SK-N-SH treated with all-trans-retinoic acid at 6 μM for 48 hours (cell line): ENCODE measurements around the gene LARGE1.

ENCODE experiments used
- ATAC-seq: fragments of 200-7000 bp; cut with Tn5 transposase; 3 replicates; pipeline ENCODE4 v1.9.1; 2020; ENCODE audit warnings: mild to moderate bottlenecking, moderate library complexity
- ARNTL ChIP-seq: fragments of 450-650 bp; formaldehyde crosslinking; IDR thresholded peaks from 2 replicates; pipeline ENCODE4 v1.5.0; 2020; ENCODE audit warnings: low read depth, mild to moderate bottlenecking, moderate library complexity, borderline replicate concordance
- BACH2 ChIP-seq: fragments of 250-450 bp; sonication (Bioruptor Pico); IDR thresholded peaks from 2 replicates; pipeline ENCODE4 v1.9.0; 2021; ENCODE audit warnings: mild to moderate bottlenecking, borderline replicate concordance
- CSDC2 ChIP-seq: fragments of 250-450 bp; sonication (Bioruptor Pico); IDR thresholded peaks from 2 replicates; pipeline ENCODE4 v1.5.0; 2020; ENCODE audit warnings: mild to moderate bottlenecking, moderate library complexity
- ESRRG ChIP-seq: fragments of 250-450 bp; sonication (Bioruptor Pico); IDR thresholded peaks from 2 replicates; pipeline ENCODE4 v1.6.1; 2021; ENCODE audit warnings: mild to moderate bottlenecking
- GLIS3 ChIP-seq: fragments of 250-450 bp; sonication (Bioruptor Pico); IDR thresholded peaks from 2 replicates; pipeline ENCODE4 v1.5.0; 2020; ENCODE audit warnings: mild to moderate bottlenecking, moderate library complexity
- ISL1 ChIP-seq: fragments of 250-450 bp; sonication (Bioruptor Pico); IDR thresholded peaks from 2 replicates; pipeline ENCODE4 v2.1.2; 2022; ENCODE audit warnings: mild to moderate bottlenecking, moderate library complexity
- OSR1 ChIP-seq: fragments of 250-450 bp; sonication (Bioruptor Pico); IDR thresholded peaks from 2 replicates; pipeline ENCODE4 v1.8.0; 2022; ENCODE audit warnings: moderate library complexity, mild to moderate bottlenecking, inconsistent platforms
- PPARA ChIP-seq: fragments of 250-450 bp; sonication (Bioruptor Pico); IDR thresholded peaks from 2 replicates; pipeline ENCODE4 v1.5.0; 2020; ENCODE audit warnings: mild to moderate bottlenecking, borderline replicate concordance
- RARB ChIP-seq: fragments of 250-450 bp; sonication (Bioruptor Pico); IDR thresholded peaks from 2 replicates; pipeline ENCODE4 v1.8.0; 2021; ENCODE audit warnings: mild to moderate bottlenecking, moderate library complexity
- TCF4 ChIP-seq: fragments of 250-450 bp; sonication (Bioruptor Pico); IDR thresholded peaks from 2 replicates; pipeline ENCODE4 v1.8.0; 2021; ENCODE audit warnings: mild to moderate bottlenecking, moderate library complexity, borderline replicate concordance
- TOX ChIP-seq: fragments of 250-450 bp; sonication (Bioruptor Pico); IDR thresholded peaks from 2 replicates; pipeline ENCODE4 v1.8.0; 2021; ENCODE audit warnings: mild to moderate bottlenecking, moderate library complexity, borderline replicate concordance
- ZC3H10 ChIP-seq: fragments of 250-450 bp; sonication (Bioruptor Pico); IDR thresholded peaks from 2 replicates; pipeline ENCODE4 v1.5.1; 2021; ENCODE audit warnings: mild to moderate bottlenecking, moderate library complexity
- ZFP3 ChIP-seq: fragments of 250-450 bp; sonication (Bioruptor Pico); IDR thresholded peaks from 2 replicates; pipeline ENCODE4 v1.5.0; 2020; ENCODE audit warnings: mild to moderate bottlenecking, moderate library complexity
- ZFP30 ChIP-seq: fragments of 450-650 bp; formaldehyde crosslinking; IDR thresholded peaks from 2 replicates; pipeline ENCODE4 v1.5.0; 2022; ENCODE audit warnings: mild to moderate bottlenecking, moderate library complexity
- ZNF565 ChIP-seq: fragments of 450-650 bp; formaldehyde crosslinking; conservative IDR thresholded peaks from 2 replicates; pipeline ENCODE4 v1.5.0; 2020; ENCODE audit warnings: low read depth, mild to moderate bottlenecking, moderate library complexity
- ZNF70 ChIP-seq: fragments of 450-650 bp; formaldehyde crosslinking; IDR thresholded peaks from 2 replicates; pipeline ENCODE4 v1.5.0; 2020; ENCODE audit warnings: mild to moderate bottlenecking, moderate library complexity
- TF ChIP-seq, protein P1 (sequence below): fragments of 250-450 bp; sonication (Bioruptor Pico); IDR thresholded peaks from 2 replicates; pipeline ENCODE4 v1.5.1; 2020; ENCODE audit warnings: low read depth, mild to moderate bottlenecking, moderate library complexity
- TF ChIP-seq, protein P2 (sequence below): fragments of 250-450 bp; sonication (Bioruptor Pico); IDR thresholded peaks from 2 replicates; pipeline ENCODE4 v1.5.1; 2021; ENCODE audit warnings: mild to moderate bottlenecking, moderate library complexity
- TF ChIP-seq, protein P3 (sequence below): fragments of 250-450 bp; sonication (Bioruptor Pico); IDR thresholded peaks from 2 replicates; pipeline ENCODE4 v1.8.0; 2021; ENCODE audit warnings: low read depth, mild to moderate bottlenecking, moderate library complexity, borderline replicate concordance
- TF ChIP-seq, protein P4 (sequence below): fragments of 250-450 bp; sonication (Bioruptor Pico); IDR thresholded peaks from 2 replicates; pipeline ENCODE4 v1.5.0; 2020; ENCODE audit warnings: mild to moderate bottlenecking, moderate library complexity
- TF ChIP-seq, protein P5 (sequence below): fragments of 250-450 bp; sonication (Bioruptor Pico); IDR thresholded peaks from 2 replicates; pipeline ENCODE4 v1.8.0; 2020; ENCODE audit warnings: mild to moderate bottlenecking, moderate library complexity, borderline replicate concordance

The LARGE1 gene

DNA sequence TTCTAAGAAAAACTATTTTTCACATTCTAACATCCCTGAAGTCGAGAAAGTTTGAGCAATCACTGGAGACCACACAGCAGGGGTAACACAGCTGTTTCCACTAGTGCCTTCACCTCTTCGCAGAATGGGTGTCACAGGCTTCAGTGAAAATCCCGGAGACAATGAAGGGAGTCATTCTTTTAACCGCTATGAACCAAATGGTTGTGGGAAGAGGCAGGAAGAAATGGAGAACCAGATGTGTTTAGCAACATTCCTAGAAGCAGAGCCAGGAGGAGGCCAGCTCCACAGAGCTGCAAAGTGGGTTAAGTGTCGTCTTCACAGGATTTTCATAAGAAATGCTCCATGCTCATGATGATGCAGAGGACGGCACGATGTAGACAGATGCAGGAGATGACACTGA is 221.1 kb downstream of the LARGE1 start:
- TF ChIP-seq ZNF70: no peak
- no peak for TF ChIP-seq RARB (CRISPR knock-in tag)
- TF ChIP-seq TCF4: no peak
- TF ChIP-seq, protein P1, sequence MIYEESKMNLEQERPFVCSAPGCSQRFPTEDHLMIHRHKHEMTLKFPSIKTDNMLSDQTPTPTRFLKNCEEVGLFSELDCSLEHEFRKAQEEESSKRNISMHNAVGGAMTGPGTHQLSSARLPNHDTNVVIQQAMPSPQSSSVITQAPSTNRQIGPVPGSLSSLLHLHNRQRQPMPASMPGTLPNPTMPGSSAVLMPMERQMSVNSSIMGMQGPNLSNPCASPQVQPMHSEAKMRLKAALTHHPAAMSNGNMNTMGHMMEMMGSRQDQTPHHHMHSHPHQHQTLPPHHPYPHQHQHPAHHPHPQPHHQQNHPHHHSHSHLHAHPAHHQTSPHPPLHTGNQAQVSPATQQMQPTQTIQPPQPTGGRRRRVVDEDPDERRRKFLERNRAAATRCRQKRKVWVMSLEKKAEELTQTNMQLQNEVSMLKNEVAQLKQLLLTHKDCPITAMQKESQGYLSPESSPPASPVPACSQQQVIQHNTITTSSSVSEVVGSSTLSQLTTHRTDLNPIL (CRISPR knock-in tag): no peak
- no peak for TF ChIP-seq CSDC2 (CRISPR knock-in tag)
- no peak for TF ChIP-seq GLIS3 (CRISPR knock-in tag)
- ATAC-seq: no peak

DNA sequence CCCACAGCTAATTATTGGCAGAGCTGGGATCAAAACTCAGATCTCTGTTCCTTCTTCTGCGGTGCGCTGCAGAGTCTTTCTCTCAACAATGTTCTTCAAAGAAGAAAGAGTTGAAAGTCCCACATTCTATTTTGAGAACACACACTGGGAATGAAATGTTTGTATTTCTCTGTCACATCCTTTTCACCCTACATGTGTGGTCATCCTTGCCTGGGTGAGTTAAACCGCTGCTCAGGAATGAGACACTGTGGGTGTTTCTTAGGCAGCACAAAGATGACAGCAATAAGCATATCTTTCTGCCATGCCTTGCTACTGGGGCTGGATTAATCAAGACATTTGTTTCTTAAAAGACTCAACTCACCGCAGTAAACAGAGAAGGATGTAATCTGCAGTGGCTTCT is 222.6 kb downstream of the LARGE1 start:
- TF ChIP-seq RARB (CRISPR knock-in tag) (no peak), CSDC2 (CRISPR knock-in tag) (no peak), OSR1 (CRISPR knock-in tag) (no peak), BACH2 (no peak), ZNF565 (CRISPR knock-in tag) (no peak), ARNTL (CRISPR knock-in tag) (no peak), ESRRG (CRISPR knock-in tag) (no peak), TOX (CRISPR knock-in tag) (no peak), PPARA (CRISPR knock-in tag) (no peak), ZFP30 (CRISPR knock-in tag) (no peak), ZC3H10 (CRISPR knock-in tag) (no peak), TCF4 (no peak), ISL1 (CRISPR knock-in tag) (no peak)
- TF ChIP-seq, protein P2, sequence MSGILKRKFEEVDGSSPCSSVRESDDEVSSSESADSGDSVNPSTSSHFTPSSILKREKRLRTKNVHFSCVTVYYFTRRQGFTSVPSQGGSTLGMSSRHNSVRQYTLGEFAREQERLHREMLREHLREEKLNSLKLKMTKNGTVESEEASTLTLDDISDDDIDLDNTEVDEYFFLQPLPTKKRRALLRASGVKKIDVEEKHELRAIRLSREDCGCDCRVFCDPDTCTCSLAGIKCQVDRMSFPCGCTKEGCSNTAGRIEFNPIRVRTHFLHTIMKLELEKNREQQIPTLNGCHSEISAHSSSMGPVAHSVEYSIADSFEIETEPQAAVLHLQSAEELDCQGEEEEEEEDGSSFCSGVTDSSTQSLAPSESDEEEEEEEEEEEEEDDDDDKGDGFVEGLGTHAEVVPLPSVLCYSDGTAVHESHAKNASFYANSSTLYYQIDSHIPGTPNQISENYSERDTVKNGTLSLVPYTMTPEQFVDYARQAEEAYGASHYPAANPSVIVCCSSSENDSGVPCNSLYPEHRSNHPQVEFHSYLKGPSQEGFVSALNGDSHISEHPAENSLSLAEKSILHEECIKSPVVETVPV (CRISPR knock-in tag): no peak
- TF ChIP-seq, protein P3, sequence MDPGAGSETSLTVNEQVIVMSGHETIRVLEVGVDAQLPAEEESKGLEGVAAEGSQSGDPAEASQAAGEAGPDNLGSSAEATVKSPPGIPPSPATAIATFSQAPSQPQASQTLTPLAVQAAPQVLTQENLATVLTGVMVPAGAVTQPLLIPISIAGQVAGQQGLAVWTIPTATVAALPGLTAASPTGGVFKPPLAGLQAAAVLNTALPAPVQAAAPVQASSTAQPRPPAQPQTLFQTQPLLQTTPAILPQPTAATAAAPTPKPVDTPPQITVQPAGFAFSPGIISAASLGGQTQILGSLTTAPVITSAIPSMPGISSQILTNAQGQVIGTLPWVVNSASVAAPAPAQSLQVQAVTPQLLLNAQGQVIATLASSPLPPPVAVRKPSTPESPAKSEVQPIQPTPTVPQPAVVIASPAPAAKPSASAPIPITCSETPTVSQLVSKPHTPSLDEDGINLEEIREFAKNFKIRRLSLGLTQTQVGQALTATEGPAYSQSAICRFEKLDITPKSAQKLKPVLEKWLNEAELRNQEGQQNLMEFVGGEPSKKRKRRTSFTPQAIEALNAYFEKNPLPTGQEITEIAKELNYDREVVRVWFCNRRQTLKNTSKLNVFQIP (CRISPR knock-in tag): no peak
- TF ChIP-seq, protein P4, sequence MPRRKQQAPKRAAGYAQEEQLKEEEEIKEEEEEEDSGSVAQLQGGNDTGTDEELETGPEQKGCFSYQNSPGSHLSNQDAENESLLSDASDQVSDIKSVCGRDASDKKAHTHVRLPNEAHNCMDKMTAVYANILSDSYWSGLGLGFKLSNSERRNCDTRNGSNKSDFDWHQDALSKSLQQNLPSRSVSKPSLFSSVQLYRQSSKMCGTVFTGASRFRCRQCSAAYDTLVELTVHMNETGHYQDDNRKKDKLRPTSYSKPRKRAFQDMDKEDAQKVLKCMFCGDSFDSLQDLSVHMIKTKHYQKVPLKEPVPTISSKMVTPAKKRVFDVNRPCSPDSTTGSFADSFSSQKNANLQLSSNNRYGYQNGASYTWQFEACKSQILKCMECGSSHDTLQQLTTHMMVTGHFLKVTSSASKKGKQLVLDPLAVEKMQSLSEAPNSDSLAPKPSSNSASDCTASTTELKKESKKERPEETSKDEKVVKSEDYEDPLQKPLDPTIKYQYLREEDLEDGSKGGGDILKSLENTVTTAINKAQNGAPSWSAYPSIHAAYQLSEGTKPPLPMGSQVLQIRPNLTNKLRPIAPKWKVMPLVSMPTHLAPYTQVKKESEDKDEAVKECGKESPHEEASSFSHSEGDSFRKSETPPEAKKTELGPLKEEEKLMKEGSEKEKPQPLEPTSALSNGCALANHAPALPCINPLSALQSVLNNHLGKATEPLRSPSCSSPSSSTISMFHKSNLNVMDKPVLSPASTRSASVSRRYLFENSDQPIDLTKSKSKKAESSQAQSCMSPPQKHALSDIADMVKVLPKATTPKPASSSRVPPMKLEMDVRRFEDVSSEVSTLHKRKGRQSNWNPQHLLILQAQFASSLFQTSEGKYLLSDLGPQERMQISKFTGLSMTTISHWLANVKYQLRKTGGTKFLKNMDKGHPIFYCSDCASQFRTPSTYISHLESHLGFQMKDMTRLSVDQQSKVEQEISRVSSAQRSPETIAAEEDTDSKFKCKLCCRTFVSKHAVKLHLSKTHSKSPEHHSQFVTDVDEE (CRISPR knock-in tag): no peak
- TF ChIP-seq, protein P1 (CRISPR knock-in tag): no peak
- TF ChIP-seq, protein P5, sequence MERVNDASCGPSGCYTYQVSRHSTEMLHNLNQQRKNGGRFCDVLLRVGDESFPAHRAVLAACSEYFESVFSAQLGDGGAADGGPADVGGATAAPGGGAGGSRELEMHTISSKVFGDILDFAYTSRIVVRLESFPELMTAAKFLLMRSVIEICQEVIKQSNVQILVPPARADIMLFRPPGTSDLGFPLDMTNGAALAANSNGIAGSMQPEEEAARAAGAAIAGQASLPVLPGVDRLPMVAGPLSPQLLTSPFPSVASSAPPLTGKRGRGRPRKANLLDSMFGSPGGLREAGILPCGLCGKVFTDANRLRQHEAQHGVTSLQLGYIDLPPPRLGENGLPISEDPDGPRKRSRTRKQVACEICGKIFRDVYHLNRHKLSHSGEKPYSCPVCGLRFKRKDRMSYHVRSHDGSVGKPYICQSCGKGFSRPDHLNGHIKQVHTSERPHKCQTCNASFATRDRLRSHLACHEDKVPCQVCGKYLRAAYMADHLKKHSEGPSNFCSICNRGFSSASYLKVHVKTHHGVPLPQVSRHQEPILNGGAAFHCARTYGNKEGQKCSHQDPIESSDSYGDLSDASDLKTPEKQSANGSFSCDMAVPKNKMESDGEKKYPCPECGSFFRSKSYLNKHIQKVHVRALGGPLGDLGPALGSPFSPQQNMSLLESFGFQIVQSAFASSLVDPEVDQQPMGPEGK (CRISPR knock-in tag): no peak
- no peak for ATAC-seq

DNA sequence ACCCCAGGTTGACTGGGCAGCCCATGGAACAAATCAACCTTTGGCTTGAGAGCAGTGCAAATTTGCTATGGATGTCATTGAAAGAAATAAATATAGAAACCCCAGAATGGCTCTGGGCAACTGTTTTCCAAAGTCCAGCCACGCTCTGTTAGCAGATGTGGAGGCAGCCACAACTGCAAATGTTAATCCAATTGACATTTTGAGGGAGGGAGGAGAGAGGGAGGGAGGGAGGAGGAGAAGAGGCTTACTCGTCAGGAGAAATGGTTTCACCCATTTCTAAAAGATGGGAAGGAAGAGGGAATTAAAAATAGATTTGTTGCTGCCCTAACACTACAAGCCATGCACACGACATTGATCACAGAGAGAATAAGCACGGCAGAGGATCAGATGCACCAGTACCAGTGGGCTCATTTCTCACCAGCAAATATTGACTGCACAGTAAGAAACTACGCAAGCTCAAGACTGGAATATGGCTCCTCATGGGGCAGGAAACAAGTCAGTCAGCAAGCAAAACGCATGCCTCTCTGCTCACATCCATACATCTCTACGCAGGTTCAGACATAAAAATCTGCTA is 229.1 kb downstream of the LARGE1 start:
- TF ChIP-seq ZFP3 (no peak), BACH2 (no peak), ZFP30 (CRISPR knock-in tag) (no peak)
- TF ChIP-seq, protein P5 (CRISPR knock-in tag): no peak
- TF ChIP-seq, protein P2 (CRISPR knock-in tag): no peak

More for the DNA sequence above, 229.1 kb downstream of the LARGE1 start:
- ATAC-seq: no peak
